H1 (cell line): Measurements from ENCODE around the gene DUSP9. TPM values are rescaled to one million over a fixed set of nuclear protein-coding genes. Genes with fewer than 3 reads are reported as not detected.

Experiments
- CTCF ChIA-PET: fragments of 300-600 bp; sonication (Branson Sonifier 250); formaldehyde crosslinking; loops from one replicate; lab custom pipeline; 2021; ENCODE audit not compliant: partially characterized antibody; lab: Charles Lee
- POLR2A ChIA-PET: fragments of 300-600 bp; sonication (Branson Sonifier 250); formaldehyde crosslinking; loops from one replicate; lab custom pipeline; 2021; ENCODE audit warnings: inconsistent platforms; ENCODE audit not compliant: partially characterized antibody; lab: Charles Lee
- DNase-seq, 2 experiments: peaks; one replicate each; pipeline versions ENCODE4 v3.0.0 to v3.0.0-alpha.2; 2010 to 2022; ENCODE audit warnings: low spot score in 2 of 2, low read depth in 1 of 2, mixed read lengths in 1 of 2
- FAIRE-seq: peaks from 2 replicates; lab custom pipeline; 2011; peaks lifted over from hg19 to GRCh38; lab: Jason Lieb, UNC
- H2AFZ ChIP-seq: 2 replicates; pipeline ENCODE4 v1.8.1; 2012; ENCODE audit warnings: low read length, inconsistent platforms
- H2AK5ac ChIP-seq: 2 replicates; pipeline ENCODE4 v1.6.1; 2013; ENCODE audit warnings: low read depth, low read length
- H2BK120ac ChIP-seq: replicated peaks from 2 replicates; pipeline ENCODE3; 2013; ENCODE audit warnings: low read depth, low read length, inconsistent platforms
- H2BK12ac ChIP-seq: 2 replicates; pipeline ENCODE4 v1.6.1; 2013; ENCODE audit warnings: low read depth, low read length
- H2BK15ac ChIP-seq: 2 replicates; pipeline ENCODE4 v1.6.1; 2013; ENCODE audit warnings: low read length
- H2BK20ac ChIP-seq: 2 replicates; pipeline ENCODE4 v1.6.1; 2013; ENCODE audit warnings: low read length
- H2BK5ac ChIP-seq: 2 replicates; pipeline ENCODE4 v1.6.1; 2013; ENCODE audit warnings: low read depth, low read length
- H3K14ac ChIP-seq: 2 replicates; pipeline ENCODE4 v1.6.1; 2013; ENCODE audit warnings: inconsistent platforms; ENCODE audit not compliant: insufficient read length
- H3K18ac ChIP-seq: 2 replicates; pipeline ENCODE4 v1.6.1; 2013; ENCODE audit warnings: low read length; ENCODE audit errors: extremely low read depth
- H3K23ac ChIP-seq: 2 replicates; pipeline ENCODE4 v1.6.1; 2013; ENCODE audit warnings: inconsistent platforms; ENCODE audit not compliant: insufficient read length
- H3K23me2 ChIP-seq: 2 replicates; pipeline ENCODE4 v1.6.1; 2013; ENCODE audit warnings: low read depth, low read length
- H3K27ac ChIP-seq: 2 replicates; pipeline ENCODE4 v1.6.1; 2011; ENCODE audit warnings: low read depth, low read length, inconsistent platforms
- H3K27me3 ChIP-seq, 4 experiments: replicated peaks in 1 of 4; 1 replicate in 1 of 4; 2 replicates in 3 of 4; pipeline versions ENCODE4 v1.6.1 to v1.8.1; 2011 to 2013; ENCODE audit warnings: low read length in 3 of 4, mild to moderate bottlenecking in 3 of 4, inconsistent platforms in 2 of 4, mixed read lengths in 2 of 4, moderate library complexity in 1 of 4; ENCODE audit not compliant: control insufficient read depth in 3 of 4, insufficient read depth in 3 of 4; ENCODE audit errors: extremely low read depth in 1 of 4
- H3K36me3 ChIP-seq, 4 experiments: 2 replicates each; pipeline versions ENCODE4 v1.6.1 to v1.8.1; 2011 to 2013; ENCODE audit warnings: mild to moderate bottlenecking in 4 of 4, low read length in 3 of 4, moderate library complexity in 2 of 4, control low read depth in 1 of 4, inconsistent platforms in 1 of 4; ENCODE audit not compliant: insufficient read depth in 4 of 4, control insufficient read depth in 2 of 4
- H3K4ac ChIP-seq: replicated peaks from 2 replicates; pipeline ENCODE3; 2013; ENCODE audit warnings: low read length, low read depth, mixed read lengths, inconsistent platforms; ENCODE audit not compliant: insufficient read length
- H3K4me1 ChIP-seq, 4 experiments: replicated peaks in 1 of 4; 1 replicate in 1 of 4; 2 replicates in 3 of 4; pipeline versions ENCODE4 v1.6.1 to v1.8.1; 2011 to 2013; ENCODE audit warnings: low read length in 3 of 4, inconsistent platforms in 2 of 4, mixed read lengths in 1 of 4; ENCODE audit not compliant: insufficient read depth in 4 of 4, control insufficient read depth in 3 of 4
- H3K4me2 ChIP-seq, 2 experiments: 2 replicates each; pipeline versions ENCODE4 v1.6.1 to v1.8.1; 2011 to 2013; ENCODE audit warnings: low read depth in 2 of 2, low read length in 2 of 2, control low read depth in 1 of 2, inconsistent platforms in 1 of 2, mild to moderate bottlenecking in 1 of 2; ENCODE audit not compliant: insufficient read depth in 1 of 2
- H3K4me3 ChIP-seq, 4 experiments: fragments of 200-600, 300-600 bp in 1 of 4; sonication (generic), shearing (Covaris generic), sonication (Bioruptor Twin) in 1 of 4; 2 replicates each; pipeline versions ENCODE4 v1.5.1 to v1.8.1; 2011 to 2016; ENCODE audit warnings: low read length in 4 of 4, low read depth in 3 of 4, control low read depth in 2 of 4, inconsistent platforms in 2 of 4, mild to moderate bottlenecking in 2 of 4, mixed read lengths in 1 of 4, moderate library complexity in 1 of 4; ENCODE audit not compliant: insufficient read depth in 2 of 4; ENCODE audit errors: extremely low read depth in 1 of 4
- H3K56ac ChIP-seq: replicated peaks from 2 replicates; pipeline ENCODE3; 2013; ENCODE audit warnings: low read depth, mild to moderate bottlenecking, mixed read lengths, low read length, inconsistent platforms; ENCODE audit not compliant: insufficient read length
- H3K79me1 ChIP-seq: 2 replicates; pipeline ENCODE4 v1.6.1; 2013; ENCODE audit warnings: low read depth, low read length, control low read depth
- H3K79me2 ChIP-seq, 2 experiments: 2 replicates each; pipeline versions ENCODE4 v1.6.1 to v1.8.1; 2012 to 2013; ENCODE audit warnings: low read length in 2 of 2, mild to moderate bottlenecking in 2 of 2, inconsistent platforms in 1 of 2; ENCODE audit not compliant: insufficient read depth in 2 of 2, control insufficient read depth in 1 of 2
- H3K9ac ChIP-seq, 4 experiments: replicated peaks in 1 of 4; 1 replicate in 1 of 4; 2 replicates in 3 of 4; pipeline versions ENCODE4 v1.6.1 to v1.8.1; 2011 to 2013; ENCODE audit warnings: low read depth in 3 of 4, low read length in 3 of 4, control low read depth in 2 of 4, mild to moderate bottlenecking in 2 of 4, moderate library complexity in 2 of 4, inconsistent platforms in 1 of 4; ENCODE audit errors: extremely low read depth in 1 of 4
- H3K9me3 ChIP-seq, 2 experiments: 2 replicates each; pipeline versions ENCODE4 v1.6.1 to v1.8.1; 2012 to 2013; ENCODE audit warnings: mild to moderate bottlenecking in 2 of 2, moderate library complexity in 2 of 2, control low read depth in 1 of 2, inconsistent platforms in 1 of 2, low read depth in 1 of 2, low read length in 1 of 2, mixed read lengths in 1 of 2; ENCODE audit not compliant: insufficient read depth in 2 of 2
- H4K20me1 ChIP-seq, 2 experiments: replicated peaks in 1 of 2; 2 replicates each; pipeline versions ENCODE3 to v1.8.1; 2011 to 2013; ENCODE audit warnings: inconsistent platforms in 2 of 2, low read length in 2 of 2, mild to moderate bottlenecking in 1 of 2; ENCODE audit not compliant: insufficient read depth in 2 of 2, control insufficient read depth in 1 of 2
- H4K5ac ChIP-seq: 2 replicates; pipeline ENCODE4 v1.6.1; 2013; ENCODE audit warnings: low read length, low read depth, mixed read lengths, inconsistent platforms; ENCODE audit not compliant: insufficient read length
- H4K8ac ChIP-seq: 2 replicates; pipeline ENCODE4 v1.8.0; 2013; ENCODE audit warnings: mild to moderate bottlenecking, moderate library complexity, low read length, inconsistent platforms; ENCODE audit not compliant: insufficient read depth; ENCODE audit errors: extremely low read depth
- H4K91ac ChIP-seq: replicated peaks from 2 replicates; pipeline ENCODE3; 2013; ENCODE audit warnings: low read length, mixed read lengths, inconsistent platforms; ENCODE audit not compliant: insufficient read length
- POLR2A ChIP-seq, 2 experiments: IDR thresholded peaks; 1 replicate in 1 of 2; 2 replicates in 1 of 2; pipeline ENCODE4 v1.6.1; 2011; ENCODE audit warnings: low read depth in 2 of 2, low read length in 2 of 2, mild to moderate bottlenecking in 2 of 2; ENCODE audit errors: control extremely low read depth in 1 of 2
- RFX5 ChIP-seq: IDR thresholded peaks from 2 replicates; pipeline ENCODE4 v1.6.1; 2011; ENCODE audit warnings: low read depth, low read length, improper control_type of control experiment, borderline replicate concordance
- WGBS, 2 experiments: shearing (Covaris generic) in 1 of 2; methylation state at CpG; one replicate each; pipeline versions ENCODE4 v1.1.6 to v1.1.7; 2013 to 2015; ENCODE audit warnings: low lambda C conversion rate in 2 of 2, mixed read lengths in 2 of 2, inconsistent platforms in 1 of 2, low coverage in 1 of 2, missing lambda C conversion rate in 1 of 2; ENCODE audit not compliant: insufficient replicate concordance in 2 of 2, insufficient coverage in 1 of 2, insufficient read length in 1 of 2; ENCODE audit errors: extremely low coverage in 1 of 2, missing lambda C conversion rate in 1 of 2; 5-methylcytosine and 5-hydroxymethylcytosine counted together
- polyA plus RNA-seq, 7 experiments: library from polyadenylated mRNA; depleted of rRNA in 3 of 7; stranded (reverse) in 5 of 7; unstranded in 2 of 7; fragments of >200 nt in 5 of 7; fragments of 200-250 nt in 2 of 7; gene quantifications; 1 replicate in 5 of 7; 2 replicates in 1 of 7; 4 replicates in 1 of 7; pipeline versions ENCODE4 v1.2.1 to v1.2.3, GENCODE V29; 2011 to 2013; ENCODE audit warnings: missing spikeins in 2 of 7, mixed read lengths in 2 of 7
- total RNA-seq: library from RNA; stranded (reverse); fragmentation: NEBNext Ultra II Directional; extraction: Animal tissue kit (Norgen Biotek cat#: 25700); gene quantifications from 2 replicates; pipeline ENCODE4 v1.2.1, GENCODE V29; 2021
- TF ChIP-seq, protein P1 (sequence below): IDR thresholded peaks from 2 replicates; pipeline ENCODE4 v1.6.1; 2011; ENCODE audit warnings: low read depth, mild to moderate bottlenecking, low read length; ENCODE audit not compliant: insufficient read depth

The DUSP9 gene
- total and polyA plus RNA-seq, 2 of the 8 experiments (the other 6 are each of a cell fraction or from before 2014, with no cell fraction given): 0.80 to 1.1 TPM

DNA sequence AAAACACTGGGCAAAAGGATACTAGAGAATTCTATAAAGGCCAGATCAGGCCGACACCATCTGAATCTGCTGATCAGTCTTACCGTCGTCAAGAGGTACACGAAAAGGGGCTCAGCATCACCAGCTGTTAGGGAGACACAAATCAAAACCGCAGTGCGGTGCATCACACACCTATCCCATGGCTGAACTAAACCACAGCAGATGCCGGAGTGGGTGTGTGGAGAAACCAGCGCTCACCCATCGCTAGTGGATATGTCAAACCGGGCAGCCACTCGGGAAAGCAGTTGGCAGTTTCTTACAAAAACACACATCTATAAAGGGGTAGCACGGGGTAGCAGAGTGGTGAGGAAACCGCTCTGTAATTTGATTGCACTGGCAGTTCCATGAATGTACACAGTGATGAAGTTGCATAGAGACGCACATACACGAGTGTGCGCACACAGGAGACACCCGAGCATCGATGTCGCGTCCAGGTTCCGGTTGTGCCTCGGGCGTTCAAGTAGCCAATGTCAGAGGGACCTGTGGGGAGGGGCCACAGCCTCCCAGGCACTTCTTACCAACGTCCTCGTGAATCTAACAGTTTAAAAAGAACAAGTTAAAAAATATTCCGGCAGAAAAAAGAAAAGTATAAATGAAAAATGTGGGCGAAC lies 24.9 kb upstream of the DUSP9 start:
- Histone ChIP-seq H3K56ac (no peak overlapping the region), H2BK20ac (no peak overlapping the region), H2AFZ (no peak overlapping the region), H4K91ac (no peak overlapping the region), H3K4ac (no peak overlapping the region), H3K9me3 (no peaks in the 10 kb centered on the region), H2AK5ac (no peak overlapping the region), H3K4me2 (no peak overlapping the region), H3K23ac (no peak overlapping the region), H3K79me1 (no peaks in the 10 kb centered on the region), H2BK12ac (no peak overlapping the region), H3K4me3 (no peak overlapping the region), H2BK5ac (no peak overlapping the region), H3K27me3 (no peaks in the 10 kb centered on the region), H3K14ac (no peak overlapping the region), H4K8ac (no peak overlapping the region), H3K23me2 (no peaks in the 10 kb centered on the region), H3K79me2 (no peaks in the 10 kb centered on the region), H3K4me1 (no peaks in the 10 kb centered on the region), H2BK15ac (no peak overlapping the region), H3K27ac (no peak overlapping the region), H4K20me1 (no peaks in the 10 kb centered on the region), H2BK120ac (no peak overlapping the region), H3K9ac (no peak overlapping the region), H3K18ac (no peak overlapping the region), H4K5ac (no peak overlapping the region), H3K36me3 (no peaks in the 10 kb centered on the region)
- FAIRE-seq (no peak), DNase-seq (no peak)
- CTCF ChIA-PET: interaction anchor here (0.8 to 1.6 kb wide), 6 partner anchors 12 to 82 kb away, joined by 3 to 5 read pairs (median 3); no protein-coding TSS in a partner anchor
- 93% methylated on average over 16 of the region's 27 CpGs; no CpG with 5 or more reads in 1 of the 2 experiments for WGBS, 2 experiments
- TF ChIP-seq, protein P1, sequence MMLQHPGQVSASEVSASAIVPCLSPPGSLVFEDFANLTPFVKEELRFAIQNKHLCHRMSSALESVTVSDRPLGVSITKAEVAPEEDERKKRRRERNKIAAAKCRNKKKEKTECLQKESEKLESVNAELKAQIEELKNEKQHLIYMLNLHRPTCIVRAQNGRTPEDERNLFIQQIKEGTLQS: no peak
- TF ChIP-seq POLR2A (IDR thresholded peaks at IDR 0.05; ENCODE audit: control extremely low read depth in 1 of 2, low read depth in 2 of 2, low read length in 2 of 2): no peak
- no peak for TF ChIP-seq RFX5
- POLR2A ChIA-PET: no interaction called here
